GM12878 (cell line): ENCODE measurements around the gene ARHGAP22.

ENCODE experiments used
- BHLHE40 ChIP-seq, 2 experiments: fragments of 450-650 bp in 1 of 2; IDR thresholded peaks; 2 replicates each; pipeline ENCODE4 v1.6.1; 2011 to 2017; ENCODE audit warnings: low read depth in 2 of 2, borderline replicate concordance in 1 of 2, improper control_type of control experiment in 1 of 2, low read length in 1 of 2, mild to moderate bottlenecking in 1 of 2
- CEBPB ChIP-seq, 2 experiments: fragments of 150-350 bp in 1 of 2; IDR thresholded peaks; 2 replicates each; pipeline ENCODE4 v1.6.1; 2012 to 2014; ENCODE audit warnings: low read depth in 2 of 2, low read length in 2 of 2, borderline replicate concordance in 1 of 2, inconsistent platforms in 1 of 2
- EED ChIP-seq: sonication (generic); IDR thresholded peaks from 2 replicates; pipeline ENCODE4 v1.6.1; 2016; ENCODE audit warnings: antibody characterized with exemption, low read depth
- FOS ChIP-seq: IDR thresholded peaks from 3 replicates; pipeline ENCODE4 v1.6.1; 2011; ENCODE audit warnings: borderline replicate concordance; ENCODE audit not compliant: insufficient read length; ENCODE audit errors: extremely low read depth
- JUND ChIP-seq: IDR thresholded peaks from 2 replicates; pipeline ENCODE4 v1.6.1; 2012; ENCODE audit warnings: low read depth, mild to moderate bottlenecking, low read length, improper control_type of control experiment, moderate library complexity
- MTA2 ChIP-seq: fragments of 450-650 bp; IDR thresholded peaks from 2 replicates; pipeline ENCODE4 v1.6.1; 2016; ENCODE audit warnings: low read depth, mild to moderate bottlenecking, moderate library complexity
- NR2C2 ChIP-seq: IDR thresholded peaks from 2 replicates; pipeline ENCODE4 v1.6.1; 2011; ENCODE audit warnings: borderline replicate concordance, low read depth; ENCODE audit not compliant: control insufficient read depth, insufficient read length
- TCF12 ChIP-seq: IDR thresholded peaks from 2 replicates; pipeline ENCODE4 v1.6.1; 2011; ENCODE audit warnings: low read depth, mild to moderate bottlenecking, low read length
- TF ChIP-seq, protein P1 (sequence below): IDR thresholded peaks from 2 replicates; pipeline ENCODE4 v1.6.1; 2012; ENCODE audit warnings: low read depth, low read length, improper control_type of control experiment
- TF ChIP-seq, protein P2 (sequence below), 3 experiments: IDR thresholded peaks in 2 of 3; conservative IDR thresholded peaks in 1 of 3; 2 replicates each; pipeline ENCODE4 v1.5.1; 2011; ENCODE audit warnings: low read depth in 3 of 3, low read length in 3 of 3, mild to moderate bottlenecking in 3 of 3, control low read depth in 2 of 3, moderate library complexity in 2 of 3, inconsistent platforms in 1 of 3, mixed read lengths in 1 of 3; ENCODE audit not compliant: control insufficient read depth in 2 of 3, insufficient read depth in 1 of 3; ENCODE audit errors: extremely low read depth in 1 of 3
- TF ChIP-seq, protein P3 (sequence below): fragments of 450-650 bp; IDR thresholded peaks from 2 replicates; pipeline ENCODE4 v1.6.1; 2018; ENCODE audit warnings: borderline replicate concordance, mild to moderate bottlenecking; ENCODE audit not compliant: partially characterized antibody
- TF ChIP-seq, protein P4 (sequence below): fragments of 450-650 bp; formaldehyde crosslinking; IDR thresholded peaks from 2 replicates; pipeline ENCODE4 v1.4.0; 2020; ENCODE audit warnings: mild to moderate bottlenecking, moderate library complexity
- TF ChIP-seq, protein P5 (sequence below): fragments of 450-650 bp; conservative IDR thresholded peaks from 2 replicates; pipeline ENCODE4 v1.6.1; 2017; ENCODE audit warnings: mild to moderate bottlenecking, moderate library complexity
- TF ChIP-seq, protein P6 (sequence below): IDR thresholded peaks from 2 replicates; pipeline ENCODE4 v1.6.1; 2012; ENCODE audit warnings: low read depth, low read length, improper control_type of control experiment

DNA sequence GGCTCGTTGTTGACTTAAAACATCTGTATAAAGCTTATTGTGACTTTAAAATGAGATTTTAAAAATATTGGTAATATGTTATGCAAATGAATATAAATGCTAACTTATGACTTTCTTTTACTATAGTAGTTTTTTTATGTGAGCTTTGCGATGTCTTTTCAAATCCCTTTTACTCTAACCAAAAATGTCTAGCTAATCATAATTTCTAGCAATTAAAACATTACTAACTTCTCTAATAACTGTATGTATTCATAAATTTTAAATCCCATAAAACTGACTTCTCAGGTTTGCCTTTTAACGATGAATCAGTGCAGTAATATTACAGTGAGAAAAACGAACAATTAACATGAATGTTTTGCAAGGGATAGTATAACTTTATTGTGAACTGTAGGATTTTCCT is 185.2 kb downstream of the ARHGAP22 start:
- TF ChIP-seq, protein P1, sequence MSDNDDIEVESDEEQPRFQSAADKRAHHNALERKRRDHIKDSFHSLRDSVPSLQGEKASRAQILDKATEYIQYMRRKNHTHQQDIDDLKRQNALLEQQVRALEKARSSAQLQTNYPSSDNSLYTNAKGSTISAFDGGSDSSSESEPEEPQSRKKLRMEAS: no peak
- TF ChIP-seq EED: no peak
- TF ChIP-seq NR2C2: no peak
- TF ChIP-seq, protein P2, sequence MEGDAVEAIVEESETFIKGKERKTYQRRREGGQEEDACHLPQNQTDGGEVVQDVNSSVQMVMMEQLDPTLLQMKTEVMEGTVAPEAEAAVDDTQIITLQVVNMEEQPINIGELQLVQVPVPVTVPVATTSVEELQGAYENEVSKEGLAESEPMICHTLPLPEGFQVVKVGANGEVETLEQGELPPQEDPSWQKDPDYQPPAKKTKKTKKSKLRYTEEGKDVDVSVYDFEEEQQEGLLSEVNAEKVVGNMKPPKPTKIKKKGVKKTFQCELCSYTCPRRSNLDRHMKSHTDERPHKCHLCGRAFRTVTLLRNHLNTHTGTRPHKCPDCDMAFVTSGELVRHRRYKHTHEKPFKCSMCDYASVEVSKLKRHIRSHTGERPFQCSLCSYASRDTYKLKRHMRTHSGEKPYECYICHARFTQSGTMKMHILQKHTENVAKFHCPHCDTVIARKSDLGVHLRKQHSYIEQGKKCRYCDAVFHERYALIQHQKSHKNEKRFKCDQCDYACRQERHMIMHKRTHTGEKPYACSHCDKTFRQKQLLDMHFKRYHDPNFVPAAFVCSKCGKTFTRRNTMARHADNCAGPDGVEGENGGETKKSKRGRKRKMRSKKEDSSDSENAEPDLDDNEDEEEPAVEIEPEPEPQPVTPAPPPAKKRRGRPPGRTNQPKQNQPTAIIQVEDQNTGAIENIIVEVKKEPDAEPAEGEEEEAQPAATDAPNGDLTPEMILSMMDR (IDR thresholded peaks at IDR 0.05 in 2 of 3, conservative IDR thresholded peaks at IDR 0.05 in 1 of 3; ENCODE audit: control insufficient read depth in 2 of 3, extremely low read depth in 1 of 3, insufficient read depth in 1 of 3, low read depth in 3 of 3, low read length in 3 of 3): no peak
- no peak for TF ChIP-seq JUND
- TF ChIP-seq CEBPB (IDR thresholded peaks at IDR 0.05; ENCODE audit: borderline replicate concordance in 1 of 2, low read depth in 2 of 2, low read length in 2 of 2): no peak
- TF ChIP-seq, protein P3, sequence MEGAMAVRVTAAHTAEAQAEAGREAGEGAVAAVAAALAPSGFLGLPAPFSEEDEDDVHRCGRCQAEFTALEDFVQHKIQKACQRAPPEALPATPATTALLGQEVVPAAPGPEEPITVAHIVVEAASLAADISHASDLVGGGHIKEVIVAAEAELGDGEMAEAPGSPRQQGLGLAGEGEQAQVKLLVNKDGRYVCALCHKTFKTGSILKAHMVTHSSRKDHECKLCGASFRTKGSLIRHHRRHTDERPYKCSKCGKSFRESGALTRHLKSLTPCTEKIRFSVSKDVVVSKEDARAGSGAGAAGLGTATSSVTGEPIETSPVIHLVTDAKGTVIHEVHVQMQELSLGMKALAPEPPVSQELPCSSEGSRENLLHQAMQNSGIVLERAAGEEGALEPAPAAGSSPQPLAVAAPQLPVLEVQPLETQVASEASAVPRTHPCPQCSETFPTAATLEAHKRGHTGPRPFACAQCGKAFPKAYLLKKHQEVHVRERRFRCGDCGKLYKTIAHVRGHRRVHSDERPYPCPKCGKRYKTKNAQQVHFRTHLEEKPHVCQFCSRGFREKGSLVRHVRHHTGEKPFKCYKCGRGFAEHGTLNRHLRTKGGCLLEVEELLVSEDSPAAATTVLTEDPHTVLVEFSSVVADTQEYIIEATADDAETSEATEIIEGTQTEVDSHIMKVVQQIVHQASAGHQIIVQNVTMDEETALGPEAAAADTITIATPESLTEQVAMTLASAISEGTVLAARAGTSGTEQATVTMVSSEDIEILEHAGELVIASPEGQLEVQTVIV: no peak
- TF ChIP-seq FOS: no peak
- TF ChIP-seq BHLHE40 (IDR thresholded peaks at IDR 0.05; ENCODE audit: borderline replicate concordance in 1 of 2, low read depth in 2 of 2, low read length in 1 of 2): no peak
- TF ChIP-seq, protein P4, sequence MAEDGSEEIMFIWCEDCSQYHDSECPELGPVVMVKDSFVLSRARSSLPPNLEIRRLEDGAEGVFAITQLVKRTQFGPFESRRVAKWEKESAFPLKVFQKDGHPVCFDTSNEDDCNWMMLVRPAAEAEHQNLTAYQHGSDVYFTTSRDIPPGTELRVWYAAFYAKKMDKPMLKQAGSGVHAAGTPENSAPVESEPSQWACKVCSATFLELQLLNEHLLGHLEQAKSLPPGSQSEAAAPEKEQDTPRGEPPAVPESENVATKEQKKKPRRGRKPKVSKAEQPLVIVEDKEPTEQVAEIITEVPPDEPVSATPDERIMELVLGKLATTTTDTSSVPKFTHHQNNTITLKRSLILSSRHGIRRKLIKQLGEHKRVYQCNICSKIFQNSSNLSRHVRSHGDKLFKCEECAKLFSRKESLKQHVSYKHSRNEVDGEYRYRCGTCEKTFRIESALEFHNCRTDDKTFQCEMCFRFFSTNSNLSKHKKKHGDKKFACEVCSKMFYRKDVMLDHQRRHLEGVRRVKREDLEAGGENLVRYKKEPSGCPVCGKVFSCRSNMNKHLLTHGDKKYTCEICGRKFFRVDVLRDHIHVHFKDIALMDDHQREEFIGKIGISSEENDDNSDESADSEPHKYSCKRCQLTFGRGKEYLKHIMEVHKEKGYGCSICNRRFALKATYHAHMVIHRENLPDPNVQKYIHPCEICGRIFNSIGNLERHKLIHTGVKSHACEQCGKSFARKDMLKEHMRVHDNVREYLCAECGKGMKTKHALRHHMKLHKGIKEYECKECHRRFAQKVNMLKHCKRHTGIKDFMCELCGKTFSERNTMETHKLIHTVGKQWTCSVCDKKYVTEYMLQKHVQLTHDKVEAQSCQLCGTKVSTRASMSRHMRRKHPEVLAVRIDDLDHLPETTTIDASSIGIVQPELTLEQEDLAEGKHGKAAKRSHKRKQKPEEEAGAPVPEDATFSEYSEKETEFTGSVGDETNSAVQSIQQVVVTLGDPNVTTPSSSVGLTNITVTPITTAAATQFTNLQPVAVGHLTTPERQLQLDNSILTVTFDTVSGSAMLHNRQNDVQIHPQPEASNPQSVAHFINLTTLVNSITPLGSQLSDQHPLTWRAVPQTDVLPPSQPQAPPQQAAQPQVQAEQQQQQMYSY: no peak
- TF ChIP-seq, protein P5, sequence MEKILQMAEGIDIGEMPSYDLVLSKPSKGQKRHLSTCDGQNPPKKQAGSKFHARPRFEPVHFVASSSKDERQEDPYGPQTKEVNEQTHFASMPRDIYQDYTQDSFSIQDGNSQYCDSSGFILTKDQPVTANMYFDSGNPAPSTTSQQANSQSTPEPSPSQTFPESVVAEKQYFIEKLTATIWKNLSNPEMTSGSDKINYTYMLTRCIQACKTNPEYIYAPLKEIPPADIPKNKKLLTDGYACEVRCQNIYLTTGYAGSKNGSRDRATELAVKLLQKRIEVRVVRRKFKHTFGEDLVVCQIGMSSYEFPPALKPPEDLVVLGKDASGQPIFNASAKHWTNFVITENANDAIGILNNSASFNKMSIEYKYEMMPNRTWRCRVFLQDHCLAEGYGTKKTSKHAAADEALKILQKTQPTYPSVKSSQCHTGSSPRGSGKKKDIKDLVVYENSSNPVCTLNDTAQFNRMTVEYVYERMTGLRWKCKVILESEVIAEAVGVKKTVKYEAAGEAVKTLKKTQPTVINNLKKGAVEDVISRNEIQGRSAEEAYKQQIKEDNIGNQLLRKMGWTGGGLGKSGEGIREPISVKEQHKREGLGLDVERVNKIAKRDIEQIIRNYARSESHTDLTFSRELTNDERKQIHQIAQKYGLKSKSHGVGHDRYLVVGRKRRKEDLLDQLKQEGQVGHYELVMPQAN: no peak
- TF ChIP-seq, protein P6, sequence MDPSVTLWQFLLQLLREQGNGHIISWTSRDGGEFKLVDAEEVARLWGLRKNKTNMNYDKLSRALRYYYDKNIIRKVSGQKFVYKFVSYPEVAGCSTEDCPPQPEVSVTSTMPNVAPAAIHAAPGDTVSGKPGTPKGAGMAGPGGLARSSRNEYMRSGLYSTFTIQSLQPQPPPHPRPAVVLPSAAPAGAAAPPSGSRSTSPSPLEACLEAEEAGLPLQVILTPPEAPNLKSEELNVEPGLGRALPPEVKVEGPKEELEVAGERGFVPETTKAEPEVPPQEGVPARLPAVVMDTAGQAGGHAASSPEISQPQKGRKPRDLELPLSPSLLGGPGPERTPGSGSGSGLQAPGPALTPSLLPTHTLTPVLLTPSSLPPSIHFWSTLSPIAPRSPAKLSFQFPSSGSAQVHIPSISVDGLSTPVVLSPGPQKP: no peak
- no peak for TF ChIP-seq MTA2
- no peak for TF ChIP-seq TCF12
